Hippocampal formation (tissue), 2 donors: Measurements from ENCODE around the gene CDK6.

Experiments used
- DNase-seq, 2 donors: peaks; one replicate each; lab custom pipeline; 2025; lab: John Stamatoyannopoulos, UW

The CDK6 gene

GRCh38 chr7:92826258-92826938 is 10.0 kb downstream of the CDK6 start:
- DNase-seq = no peak

GRCh38 chr7:92824901-92825480 is 11.4 kb downstream of the CDK6 start:
- no peak for DNase-seq

DNA sequence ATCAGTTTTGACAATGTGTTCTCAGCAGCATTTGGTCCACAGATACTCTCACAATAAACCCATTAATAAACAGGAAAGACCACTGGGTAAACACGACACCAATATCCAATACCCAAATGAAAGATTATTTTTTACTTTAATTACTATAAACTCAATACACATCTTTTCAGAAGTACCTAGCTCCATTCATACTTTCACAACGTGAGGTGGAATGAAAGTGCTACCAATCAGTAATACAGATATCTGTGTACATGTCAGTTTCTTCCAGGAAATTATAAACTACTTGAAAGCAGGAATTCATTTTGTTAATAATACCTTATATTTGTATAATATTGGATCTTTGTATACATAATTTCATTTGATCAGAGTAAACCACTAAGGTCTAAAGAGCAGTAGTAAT is 11.9 kb downstream of the CDK6 start:
- DNase-seq = no peak

- DNase-seq = no peak
Observed at GRCh38 chr7:92823042-92823441, 13.3 kb downstream of the CDK6 start.

- no peak for DNase-seq
Observed at GRCh38 chr7:92820191-92820590, 16.2 kb downstream of the CDK6 start.

DNA sequence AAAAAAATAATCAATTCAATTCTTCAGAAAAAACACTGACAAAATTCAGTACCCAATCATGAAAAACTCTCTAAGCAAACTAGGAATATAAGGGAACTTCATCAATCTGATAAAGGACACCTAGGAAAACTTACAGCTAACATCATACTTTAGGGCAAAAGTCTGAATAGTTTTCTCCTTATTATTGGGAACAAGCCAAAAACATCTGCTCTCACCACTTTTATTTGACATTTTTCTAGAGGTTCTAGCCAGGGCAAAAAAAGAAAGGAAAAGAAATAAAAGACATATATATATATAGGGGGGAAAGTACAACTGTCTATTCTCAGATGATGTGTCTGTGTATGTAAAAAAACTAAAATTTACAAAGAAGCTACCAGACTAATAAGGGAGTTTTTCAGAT is 19.0 kb downstream of the CDK6 start:
- no peak for DNase-seq

- DNase-seq = no peak
Observed at GRCh38 chr7:92815412-92815811, 21.0 kb downstream of the CDK6 start.

DNA sequence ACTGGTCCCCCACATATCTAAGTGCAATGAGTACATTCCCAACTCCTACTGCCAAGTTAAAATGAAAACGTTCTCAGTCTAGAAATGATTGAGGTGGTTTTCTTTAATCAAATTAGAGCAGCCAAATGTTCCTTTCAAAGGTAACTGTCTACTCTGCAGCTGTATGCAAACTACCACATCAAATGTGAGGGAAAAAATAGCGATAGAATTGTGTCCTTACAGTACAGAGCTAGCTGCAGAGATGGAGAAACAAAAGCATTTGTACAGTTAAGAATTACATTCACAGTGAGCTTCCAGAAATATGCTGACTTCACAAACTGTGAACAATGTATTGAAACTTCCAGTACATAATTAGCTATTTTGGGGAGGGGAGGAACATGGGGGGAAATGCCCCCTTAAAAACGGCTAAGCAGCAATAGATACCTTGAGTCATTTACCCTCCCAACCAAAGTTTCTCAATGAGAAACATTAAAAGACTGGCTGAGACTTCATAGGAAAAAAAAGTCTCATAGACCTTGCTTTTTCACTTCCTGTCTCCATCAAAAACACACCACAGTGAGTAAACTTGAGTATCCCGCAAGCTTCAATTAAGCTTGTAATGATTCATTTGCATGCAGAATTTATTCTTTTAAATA is 22.9 kb downstream of the CDK6 start:
- no peak for DNase-seq

DNA sequence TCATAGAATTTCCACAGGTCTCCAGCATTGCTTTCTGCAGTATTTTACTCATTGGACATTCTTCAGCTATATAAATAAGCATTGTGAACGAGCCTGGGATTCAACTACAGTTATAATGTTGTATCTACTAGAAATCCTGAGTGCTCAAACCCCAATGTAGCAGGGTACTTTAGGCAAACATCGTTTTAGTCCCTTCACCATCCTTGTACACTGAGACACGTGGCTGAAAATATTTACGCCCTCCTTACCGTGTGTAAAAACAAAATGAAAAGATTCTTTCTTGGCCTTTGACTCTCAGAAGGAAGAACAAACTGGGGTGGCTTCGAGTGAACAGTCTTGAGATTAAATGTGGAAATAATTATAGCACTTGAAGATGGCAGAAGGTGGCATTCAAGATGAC is 25.2 kb downstream of the CDK6 start:
- DNase-seq = no peak

- no peak for DNase-seq
Observed at GRCh38 chr7:92809760-92810573, 26.4 kb downstream of the CDK6 start.

DNA sequence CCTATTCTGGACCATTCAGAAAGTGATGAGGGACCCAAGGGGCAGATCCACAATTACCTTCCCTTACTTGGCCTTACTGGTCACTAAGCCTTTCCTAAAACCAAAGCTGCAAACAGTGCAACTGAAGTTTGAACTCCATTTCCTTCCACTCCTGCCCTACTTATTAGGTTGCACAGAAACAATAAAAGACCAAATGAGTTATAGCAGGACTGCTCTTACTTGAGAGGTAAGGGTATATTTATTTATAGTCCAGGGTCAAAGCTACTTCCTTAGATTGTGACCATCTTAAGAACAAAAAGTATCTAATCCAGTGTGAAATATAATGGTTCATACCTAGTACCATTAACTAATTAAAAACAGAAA is 27.0 kb downstream of the CDK6 start:
- DNase-seq = no peak

DNA sequence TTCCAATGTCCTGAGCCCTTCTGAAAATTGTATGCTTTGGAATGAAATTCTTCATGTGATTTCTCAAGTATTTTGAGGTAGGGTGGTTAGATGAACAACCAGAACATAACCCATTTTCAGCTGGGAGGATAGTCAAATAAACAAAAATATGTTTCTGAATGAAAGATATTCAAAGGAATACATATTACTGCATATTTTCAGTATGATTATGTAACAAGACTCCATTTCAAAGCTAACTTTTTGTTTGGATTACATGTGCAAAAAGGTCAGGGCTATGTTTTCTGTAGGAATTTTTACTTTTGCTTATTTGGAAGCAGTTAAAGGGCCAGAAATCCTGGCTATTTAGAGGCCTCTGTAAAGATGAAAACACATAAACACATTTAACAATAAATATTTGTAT is 27.7 kb downstream of the CDK6 start:
- DNase-seq = no peak

DNA sequence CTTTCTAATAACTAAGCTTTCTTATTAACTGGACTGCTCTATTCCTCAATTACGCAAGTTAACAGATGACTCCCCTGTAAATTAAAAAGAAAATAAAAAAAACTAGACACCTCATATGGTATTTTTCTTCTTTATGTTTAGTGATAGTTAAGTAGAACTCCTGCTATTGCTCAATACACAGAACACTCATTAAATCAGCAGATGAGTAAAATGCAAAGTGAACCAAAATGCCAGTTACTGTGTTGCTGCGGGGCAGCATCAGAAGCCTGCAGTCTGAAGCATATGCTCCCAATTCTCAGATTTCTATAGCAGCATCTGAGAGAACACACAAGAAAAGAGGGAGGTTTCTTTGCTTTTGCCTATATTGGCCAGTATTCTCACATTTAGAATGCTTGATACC is 28.4 kb downstream of the CDK6 start:
- DNase-seq = no peak

GRCh38 chr7:92806496-92806895 is 29.9 kb downstream of the CDK6 start:
- DNase-seq = no peak

GRCh38 chr7:92802406-92802805 is 34.0 kb downstream of the CDK6 start:
- no peak for DNase-seq

GRCh38 chr7:92799446-92800211 is 36.7 kb downstream of the CDK6 start:
- no peak for DNase-seq

DNA sequence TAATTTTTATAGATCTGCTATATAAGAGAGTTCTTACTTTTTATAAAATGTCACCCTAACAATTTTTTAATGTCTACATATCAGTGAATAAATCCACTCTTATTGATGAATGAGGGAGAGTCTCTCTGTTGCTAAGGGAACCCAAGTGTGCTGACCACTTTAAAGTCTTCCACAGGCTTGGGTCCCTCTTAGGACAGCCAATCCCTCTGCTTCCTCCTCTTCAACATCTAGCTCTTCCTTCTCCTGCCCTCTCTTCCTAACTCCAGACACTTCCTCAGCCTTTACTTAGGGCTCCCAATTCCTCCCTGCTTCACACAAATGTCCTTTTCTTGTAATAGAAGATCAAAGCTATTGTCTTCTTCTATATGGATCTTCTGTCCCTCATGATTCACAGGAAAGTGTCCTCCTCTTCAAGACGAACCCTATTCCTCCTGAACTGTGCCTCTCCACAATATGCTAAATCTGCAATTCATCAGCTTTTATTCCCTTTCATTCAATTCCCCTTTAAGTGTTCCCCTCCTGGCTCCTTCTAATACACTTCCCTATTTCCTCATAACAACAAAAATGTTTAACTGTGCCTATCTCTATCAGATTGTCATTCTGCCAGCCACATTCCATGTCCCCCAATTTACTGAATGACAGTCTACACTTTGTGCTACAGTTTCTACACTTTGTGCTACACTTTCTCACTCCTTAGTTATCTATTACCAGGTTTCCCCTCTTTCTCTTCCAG is 37.7 kb downstream of the CDK6 start:
- DNase-seq = no peak

- no peak for DNase-seq
Observed at GRCh38 chr7:92797693-92798092, 38.7 kb downstream of the CDK6 start.

GRCh38 chr7:92797284-92797683 is 39.1 kb downstream of the CDK6 start:
- DNase-seq = no peak

GRCh38 chr7:92794831-92795230 is 41.5 kb downstream of the CDK6 start:
- no peak for DNase-seq

- DNase-seq = no peak
Observed at GRCh38 chr7:92794391-92794790, 42.0 kb downstream of the CDK6 start.
